Stimulated activated CD8-positive, alpha-beta memory T cell treated with anti-CD3 and anti-CD28 coated beads, Interleukin-4, amount 100 ng/mL, for 48 hours (primary cell): ENCODE measurements around the gene UBQLN4.
"Not testable (repeated sequence)": the region's sequence is repeated elsewhere in the genome, so short reads cannot be mapped to it uniquely, and the experiment has no call there.

Experiments used
- DNase-seq: peaks from one replicate; pipeline ENCODE4 v3.0.0-alpha.2; 2020

UBQLN4 gene

DNA sequence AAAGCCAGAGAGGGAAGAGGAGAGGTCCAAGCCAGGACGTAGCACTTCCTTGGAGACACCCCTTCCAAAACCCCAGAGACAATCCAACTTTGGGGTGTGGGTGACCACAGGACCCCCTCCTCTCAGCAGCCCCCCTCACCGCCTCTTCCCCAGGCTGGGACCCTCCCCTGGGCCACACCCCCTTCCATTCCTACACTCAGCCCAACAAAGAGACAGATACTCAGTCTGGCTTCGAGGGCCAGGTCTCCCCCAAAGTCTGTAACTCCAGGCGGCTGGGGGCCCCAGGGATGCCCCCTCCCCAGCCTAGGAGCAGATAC is 27.2 kb upstream of the UBQLN4 start:
- no peak for DNase-seq

DNA sequence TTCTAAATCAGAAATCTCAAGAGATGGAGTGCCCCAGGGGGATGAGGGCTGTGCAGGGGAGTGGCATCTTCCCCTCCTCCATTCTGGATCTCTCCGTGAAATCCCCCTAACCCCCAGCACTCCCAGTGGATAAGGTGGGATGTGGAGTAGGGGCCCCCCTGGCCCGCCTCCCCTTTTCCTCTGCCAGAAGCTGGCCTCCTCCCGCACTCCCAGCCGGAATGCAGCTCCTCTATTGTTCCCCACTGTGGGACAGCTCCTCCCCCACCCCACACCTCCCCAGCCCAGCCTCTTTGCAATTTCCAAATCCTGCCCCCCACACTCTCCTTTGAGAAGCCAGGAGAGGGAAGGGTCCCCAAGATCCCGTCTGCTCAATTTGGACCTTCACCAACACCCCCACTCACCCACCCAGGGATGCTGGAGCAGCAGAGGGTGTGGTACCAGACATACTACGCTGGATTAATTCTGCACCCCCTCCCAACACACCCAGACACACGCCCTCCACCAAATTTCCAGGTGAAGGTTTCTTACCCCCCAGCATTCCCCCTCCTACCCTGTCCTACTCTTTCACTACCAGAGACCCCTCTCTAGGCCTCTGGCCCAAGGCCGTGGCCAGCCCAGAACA is 26.8 kb upstream of the UBQLN4 start:
- DNase-seq: no peak

DNA sequence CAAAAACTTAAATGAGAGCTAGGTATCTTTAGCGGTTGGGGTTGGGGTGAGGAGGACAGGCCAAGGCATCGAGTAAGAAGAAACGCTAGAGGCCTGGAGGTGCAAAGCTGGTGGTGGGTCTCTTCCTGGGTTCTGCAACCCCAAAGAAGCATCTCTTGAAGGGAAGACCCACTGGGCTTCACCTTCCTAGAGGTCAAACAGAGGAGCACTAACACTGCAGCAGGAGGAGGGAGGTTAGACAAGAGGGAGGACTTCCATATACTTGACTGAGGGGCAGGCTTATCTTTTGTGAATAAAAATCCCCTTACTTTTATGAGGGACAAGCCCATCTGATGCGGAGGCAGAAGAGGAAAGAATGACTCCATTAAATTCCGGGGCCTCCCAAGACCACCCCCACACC is 26.2 kb upstream of the UBQLN4 start:
- no peak for DNase-seq

DNA sequence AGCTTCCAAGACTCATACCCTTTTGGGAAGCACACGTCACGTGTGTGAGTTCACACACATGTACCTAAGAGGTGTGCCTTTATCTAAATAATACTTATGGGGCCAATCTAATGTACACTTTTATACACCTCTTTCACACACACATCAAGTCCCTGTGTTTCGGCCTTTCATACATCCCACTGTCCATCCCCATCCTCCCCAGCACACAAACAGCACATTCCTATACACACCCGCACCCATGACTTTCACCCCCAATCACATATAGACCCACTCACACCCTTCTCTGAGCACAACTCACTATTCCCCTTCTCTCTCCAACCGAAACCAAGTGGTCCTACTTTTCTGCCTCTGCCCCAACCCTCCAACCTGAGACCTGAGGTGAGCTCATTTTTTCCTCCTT is 25.1 kb upstream of the UBQLN4 start:
- no peak for DNase-seq

DNA sequence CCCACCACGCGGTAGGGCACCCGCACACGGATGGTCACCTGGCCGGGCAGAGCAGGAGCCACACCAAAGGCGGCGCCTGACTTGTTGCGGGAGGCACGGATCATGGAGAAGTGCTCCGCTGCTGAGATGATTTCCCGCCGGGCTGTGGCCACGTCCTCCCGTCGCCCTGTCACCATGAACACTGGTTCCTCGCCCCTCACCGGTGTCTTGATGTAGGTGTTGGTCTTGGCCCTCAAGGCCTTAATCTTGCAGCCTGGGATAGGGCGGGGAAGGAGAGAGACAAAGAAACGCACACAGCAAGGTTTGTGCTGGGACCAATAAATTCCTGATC is 23.8 kb upstream of the UBQLN4 start:
- no peak for DNase-seq

DNA sequence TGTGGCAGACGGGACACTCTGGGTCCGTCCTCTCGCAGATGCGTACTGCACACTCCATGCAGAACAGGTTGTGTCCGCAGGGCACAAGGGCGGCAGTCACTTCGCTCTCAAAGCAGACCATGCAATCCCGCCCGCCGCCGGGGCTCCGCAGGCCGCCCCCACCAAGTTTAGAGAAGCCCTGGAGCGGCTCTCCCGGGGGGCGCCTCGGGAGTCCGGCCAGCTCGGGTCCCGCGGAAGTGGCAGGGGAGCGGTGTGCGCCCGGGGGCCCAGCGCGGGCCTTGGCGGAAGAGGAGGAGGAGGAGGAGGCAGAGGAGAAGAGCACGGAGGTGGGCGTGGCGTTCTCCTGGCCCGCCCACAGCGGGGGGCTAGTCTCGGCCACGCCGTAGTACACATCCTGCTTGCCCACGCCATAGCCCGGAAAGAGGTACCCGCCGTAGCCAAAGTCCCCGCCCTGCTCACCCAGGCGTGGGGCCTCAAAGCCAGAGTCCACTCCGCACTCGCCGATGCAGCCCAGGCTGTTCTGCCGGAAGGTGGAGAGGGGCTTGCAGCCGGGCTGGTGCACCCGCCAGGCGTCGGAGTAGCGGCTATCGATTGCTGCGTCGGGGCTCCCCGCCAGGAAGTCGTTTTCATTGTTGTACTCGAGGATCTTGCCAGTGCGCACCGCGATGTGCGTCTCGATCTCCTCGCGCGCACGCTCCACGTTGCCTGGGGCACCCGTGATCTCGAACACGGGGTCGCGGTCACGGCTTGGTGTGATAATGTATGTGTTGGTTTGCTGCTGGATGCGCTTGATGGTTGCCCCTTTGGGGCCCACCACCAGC is 23.2 kb upstream of the UBQLN4 start:
- DNase-seq: peak; percentile 47

DNA sequence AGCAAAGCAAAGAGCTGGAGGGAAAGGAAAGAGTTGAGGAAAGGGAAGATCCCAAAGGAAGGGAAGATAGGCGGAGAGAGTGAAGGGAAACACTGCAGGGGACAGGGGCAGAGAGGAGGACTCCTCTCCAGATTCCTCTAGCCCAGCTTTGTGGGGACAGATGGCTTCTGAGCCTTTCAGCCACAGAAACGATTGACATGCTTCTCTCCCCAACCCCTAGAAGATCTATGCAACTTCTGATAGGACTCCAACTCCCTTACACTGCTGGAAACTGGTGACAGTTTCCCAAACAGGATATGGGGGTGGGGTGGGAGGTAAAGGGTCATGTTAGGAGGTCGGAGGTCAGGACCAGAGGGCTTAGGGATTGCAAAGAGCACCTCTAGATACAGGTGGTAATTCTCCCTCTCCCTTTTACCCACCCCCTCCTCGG is 22.2 kb upstream of the UBQLN4 start:
- no peak for DNase-seq

DNA sequence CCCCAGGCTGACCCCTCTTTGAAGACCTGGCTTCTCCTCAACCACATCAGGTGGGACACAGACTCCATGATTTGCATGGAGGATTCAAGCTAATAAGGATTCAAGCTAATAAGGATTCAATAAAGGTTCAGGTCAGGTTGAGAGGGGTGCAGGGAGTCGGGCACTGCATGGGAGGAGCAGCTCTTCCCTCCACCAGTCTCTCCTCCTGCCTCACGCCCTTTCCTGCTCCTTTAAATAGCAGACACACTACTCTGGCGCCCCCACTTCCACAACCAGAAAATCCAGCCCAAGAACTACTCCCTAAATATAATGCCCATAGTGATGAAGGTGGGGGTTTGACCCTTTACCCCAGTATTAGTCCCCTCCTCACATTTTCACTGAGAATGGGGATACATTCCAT is 21.6 kb upstream of the UBQLN4 start:
- no peak for DNase-seq

DNA sequence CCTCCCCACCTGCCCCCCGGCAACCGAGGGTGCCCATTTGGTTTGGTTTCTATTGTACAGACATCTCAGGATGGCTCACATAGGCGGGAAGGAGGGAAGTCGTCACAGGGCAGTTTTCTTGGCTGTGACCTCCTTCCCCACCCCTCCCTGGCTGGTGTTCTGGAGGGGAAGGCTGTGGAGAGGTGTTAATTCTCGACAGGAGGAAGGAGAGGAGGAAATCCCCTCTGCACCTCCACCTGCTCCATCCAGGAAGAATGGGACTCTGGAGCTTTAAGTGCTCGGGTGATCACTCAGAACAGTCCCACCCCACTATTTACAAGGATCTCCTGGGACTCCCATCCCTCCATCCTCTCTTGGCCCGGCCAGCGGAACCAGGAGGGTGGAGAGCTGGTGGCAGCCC is 21.1 kb upstream of the UBQLN4 start:
- no peak for DNase-seq

DNA sequence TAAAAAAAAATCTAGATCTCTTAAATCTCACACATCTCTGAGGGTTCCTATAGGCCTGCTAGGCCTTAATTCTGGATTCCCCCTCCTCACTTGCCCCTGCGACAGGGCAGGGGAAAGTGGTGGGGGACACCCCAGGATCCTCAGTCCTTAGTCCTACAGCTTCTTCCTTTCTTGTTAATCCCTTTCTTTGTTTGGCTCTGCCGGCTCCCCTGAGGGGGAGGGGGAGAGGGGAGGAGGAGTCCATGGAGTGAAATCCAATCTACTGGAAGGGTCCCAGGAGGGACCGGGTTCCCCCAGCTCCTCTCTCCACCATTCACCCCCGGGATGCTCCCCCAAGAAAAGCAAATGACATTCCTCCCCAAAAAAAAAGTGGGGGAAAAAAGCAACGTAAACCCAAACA is 20.1 kb upstream of the UBQLN4 start:
- DNase-seq: no peak

DNA sequence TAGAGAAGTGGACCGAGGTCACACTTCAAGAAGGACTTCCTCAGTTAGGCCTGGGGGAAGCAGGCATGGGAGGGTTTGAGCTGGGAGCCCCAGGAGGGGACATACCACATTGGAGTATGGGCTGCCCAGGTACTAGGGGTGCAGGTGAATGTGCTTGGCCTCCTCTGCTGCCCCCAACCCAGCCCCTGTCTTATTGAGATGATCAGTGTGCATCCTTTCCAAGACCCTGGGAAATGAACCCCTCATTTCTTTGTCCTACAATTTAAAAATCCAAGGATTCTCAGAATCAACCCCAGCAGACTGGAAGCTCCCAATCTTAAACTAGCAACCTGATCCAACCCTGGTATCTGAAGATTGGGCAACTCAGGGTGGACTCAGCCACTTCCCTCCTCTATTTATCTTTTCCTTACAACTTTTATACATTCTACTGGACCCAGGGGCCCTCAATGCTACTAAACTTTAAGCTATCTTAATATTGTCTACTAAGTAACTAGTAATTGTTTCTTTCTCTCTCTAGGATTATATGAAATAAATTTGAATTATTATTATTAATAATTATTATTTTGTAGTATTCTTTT is 19.6 kb upstream of the UBQLN4 start:
- DNase-seq: no peak

DNA sequence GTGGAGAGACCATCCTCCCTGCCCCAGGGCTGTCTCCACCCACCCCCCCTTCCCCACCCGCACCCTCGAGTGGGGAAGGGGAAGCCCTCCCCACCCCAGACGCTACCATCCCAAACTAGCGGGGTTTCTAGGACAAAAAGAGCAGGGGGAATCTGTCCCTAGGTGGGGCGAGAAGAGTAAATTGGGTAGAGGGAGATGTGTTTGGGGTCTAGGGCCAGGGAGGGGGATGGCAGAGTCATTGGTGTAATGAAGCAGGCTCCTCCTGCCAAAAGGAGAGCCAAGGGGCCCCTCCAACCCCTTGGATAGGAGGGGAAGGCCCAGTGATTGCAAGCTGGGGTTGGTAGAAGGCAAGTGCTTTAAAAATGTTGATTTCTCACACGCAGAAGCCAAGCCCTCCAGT is 18.7 kb upstream of the UBQLN4 start:
- DNase-seq: no peak

DNA sequence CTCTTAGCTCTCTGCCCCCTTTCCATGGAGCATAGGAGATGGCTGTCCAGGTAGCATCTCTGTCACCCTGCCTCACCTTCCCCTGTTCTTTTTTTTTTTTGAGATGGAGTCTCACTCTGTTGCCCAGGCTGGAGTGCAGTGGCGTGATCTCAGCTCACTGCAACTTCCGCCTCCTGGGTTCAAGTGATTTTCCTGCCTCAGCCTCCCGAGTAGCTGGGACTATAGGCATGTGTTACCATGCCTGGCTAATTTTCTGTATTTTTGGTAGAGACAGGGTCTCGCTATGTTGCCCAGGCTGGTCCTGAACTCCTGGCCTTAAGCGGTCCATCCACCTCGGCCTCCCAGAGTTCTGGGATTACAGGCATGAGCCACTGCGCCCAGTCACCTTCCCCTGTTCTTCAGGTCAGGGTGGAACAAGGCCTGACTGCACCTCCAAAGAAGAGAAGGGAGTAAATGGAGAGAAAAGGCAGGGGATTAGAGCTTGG is 17.8 kb upstream of the UBQLN4 start:
- not testable (repeated sequence) for DNase-seq

DNA sequence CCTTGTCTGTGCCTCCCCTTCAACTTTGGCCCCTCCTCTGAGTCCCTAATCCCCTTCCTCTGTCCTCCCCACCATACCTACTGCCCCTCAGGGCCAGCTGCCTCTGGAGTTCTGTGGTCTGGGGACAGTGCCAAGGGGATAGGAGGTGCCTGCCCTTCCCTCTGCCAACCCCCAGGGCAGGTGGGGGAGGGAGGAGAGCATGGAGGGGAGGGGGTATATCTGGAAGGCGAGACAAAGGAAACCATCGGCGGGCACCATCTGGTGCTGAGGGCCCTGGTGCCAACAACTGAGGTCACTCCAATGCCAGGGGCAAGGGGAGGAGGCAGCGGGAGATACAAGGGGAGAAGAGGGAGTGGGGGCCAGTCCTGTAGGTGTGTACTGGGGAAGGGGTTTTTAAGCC is 16.9 kb upstream of the UBQLN4 start:
- DNase-seq: no peak

DNA sequence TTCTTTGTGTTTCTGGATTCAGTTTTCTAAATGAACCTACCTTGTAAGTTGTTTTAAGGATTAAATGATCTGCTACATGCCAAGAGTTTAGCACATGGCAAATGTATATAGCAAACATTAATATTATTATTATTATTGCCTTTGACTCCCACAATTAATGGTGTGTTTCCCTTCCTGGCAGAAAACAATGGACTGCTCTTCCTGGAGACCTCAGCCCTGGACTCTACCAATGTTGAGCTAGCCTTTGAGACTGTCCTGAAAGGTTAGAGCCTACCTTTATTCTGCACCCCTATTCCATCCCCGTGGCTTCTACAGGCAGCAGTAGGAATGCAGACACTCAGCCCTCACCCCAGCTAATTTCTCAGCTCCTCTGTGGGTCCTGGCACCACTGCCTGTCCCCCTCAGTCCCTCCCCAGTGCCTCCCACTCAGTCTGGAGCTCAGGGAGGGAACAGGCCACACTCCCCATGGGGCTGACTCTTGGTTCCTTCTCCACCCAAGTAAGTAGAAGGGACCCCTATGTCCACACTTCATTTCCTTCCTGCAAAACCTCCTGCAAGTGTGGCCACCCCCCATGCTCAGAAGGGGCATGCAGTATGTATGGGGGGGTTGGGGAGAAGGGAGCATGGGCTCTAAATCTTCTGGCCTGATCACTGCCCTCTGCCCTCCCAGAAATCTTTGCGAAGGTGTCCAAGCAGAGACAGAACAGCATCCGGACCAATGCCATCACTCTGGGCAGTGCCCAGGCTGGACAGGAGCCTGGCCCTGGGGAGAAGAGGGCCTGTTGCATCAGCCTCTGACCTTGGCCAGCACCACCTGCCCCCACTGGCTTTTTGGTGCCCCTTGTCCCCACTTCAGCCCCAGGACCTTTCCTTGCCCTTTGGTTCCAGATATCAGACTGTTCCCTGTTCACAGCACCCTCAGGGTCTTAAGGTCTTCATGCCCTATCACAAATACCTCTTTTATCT is 16.2 kb upstream of the UBQLN4 start:
- no peak for DNase-seq

DNA sequence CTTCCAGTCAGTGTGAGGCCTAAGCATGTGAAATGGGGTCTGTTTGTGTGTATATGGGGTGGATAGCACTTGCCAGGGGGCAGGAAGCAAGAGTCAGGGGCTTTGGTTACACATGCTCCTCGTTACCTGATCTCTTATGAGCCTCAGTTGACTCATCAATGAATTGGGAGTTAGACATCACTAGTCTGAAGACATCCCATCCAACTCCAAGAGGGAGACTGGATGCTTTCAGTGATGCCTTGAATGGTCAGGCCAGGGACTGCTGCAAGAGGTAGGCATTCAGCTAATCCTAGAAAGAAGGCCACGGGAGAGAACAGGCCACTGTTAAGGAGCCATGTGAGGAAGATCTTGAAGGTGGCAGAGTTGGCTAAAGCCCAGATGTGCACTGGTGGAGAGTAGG is 13.7 kb upstream of the UBQLN4 start:
- DNase-seq: no peak

DNA sequence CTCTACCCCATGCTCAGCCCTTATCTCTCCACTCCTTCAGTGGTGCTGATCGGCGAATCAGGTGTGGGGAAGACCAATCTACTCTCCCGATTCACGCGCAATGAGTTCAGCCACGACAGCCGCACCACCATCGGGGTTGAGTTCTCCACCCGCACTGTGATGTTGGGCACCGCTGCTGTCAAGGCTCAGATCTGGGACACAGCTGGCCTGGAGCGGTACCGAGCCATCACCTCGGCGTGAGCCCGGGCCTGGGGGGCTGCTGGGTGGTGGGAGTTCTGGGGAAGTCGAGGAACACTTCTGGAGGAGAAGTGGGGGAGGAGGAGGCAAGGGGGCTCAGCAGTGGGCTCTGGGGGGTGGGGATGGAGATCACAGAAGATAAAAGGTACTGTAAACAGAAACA is 12.3 kb upstream of the UBQLN4 start:
- no peak for DNase-seq

DNA sequence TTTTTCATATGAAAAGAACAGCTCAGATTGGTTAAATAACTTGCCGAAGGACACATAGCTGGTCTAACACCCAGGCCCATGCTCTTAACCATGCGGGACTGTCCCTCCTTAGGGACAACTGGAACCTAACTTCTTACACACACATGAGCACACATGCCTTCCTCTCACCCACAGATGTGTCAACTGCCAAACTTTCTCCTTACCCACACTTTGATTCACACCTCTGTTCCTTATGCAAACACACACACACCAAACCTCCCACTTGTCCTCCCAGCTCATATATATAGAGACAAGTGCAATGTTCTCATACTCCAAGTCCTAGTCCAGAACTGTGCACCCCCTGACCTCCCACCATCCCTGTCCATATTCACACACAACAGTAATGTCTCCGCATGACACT is 11.6 kb upstream of the UBQLN4 start:
- DNase-seq: no peak

DNA sequence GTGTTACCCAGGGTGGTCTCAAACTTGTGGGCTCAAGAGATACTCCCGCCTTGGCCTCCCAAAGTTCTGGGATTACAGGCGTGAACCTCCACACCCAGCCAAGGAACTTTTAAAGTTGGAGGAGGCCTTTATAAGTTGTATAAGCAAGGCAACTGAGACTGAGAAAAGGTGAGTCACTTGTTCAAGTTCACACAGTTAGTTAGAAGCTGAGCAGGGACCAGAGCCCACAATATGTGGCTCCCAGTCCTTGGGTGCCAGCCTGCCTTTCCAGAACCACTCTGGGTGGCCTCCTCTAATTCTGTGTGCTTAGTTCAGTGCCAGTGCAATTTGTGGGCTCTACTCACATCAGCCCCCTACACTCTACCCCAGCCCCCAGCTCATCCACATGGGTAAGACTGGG is 11.0 kb upstream of the UBQLN4 start:
- DNase-seq: no peak

DNA sequence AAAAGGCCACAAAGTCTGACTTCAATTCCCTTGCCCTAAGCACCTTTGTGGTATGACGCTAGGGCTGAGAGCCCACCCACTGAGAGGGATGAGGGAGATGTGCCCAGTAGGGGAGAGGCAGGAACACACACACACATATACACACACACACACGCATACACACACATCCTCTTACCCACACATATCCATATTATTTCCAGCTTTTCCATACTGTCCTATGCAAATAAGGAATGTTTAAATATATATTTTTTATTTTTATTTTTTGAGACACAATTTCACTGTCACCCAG is 10.3 kb upstream of the UBQLN4 start:
- DNase-seq: no peak

DNA sequence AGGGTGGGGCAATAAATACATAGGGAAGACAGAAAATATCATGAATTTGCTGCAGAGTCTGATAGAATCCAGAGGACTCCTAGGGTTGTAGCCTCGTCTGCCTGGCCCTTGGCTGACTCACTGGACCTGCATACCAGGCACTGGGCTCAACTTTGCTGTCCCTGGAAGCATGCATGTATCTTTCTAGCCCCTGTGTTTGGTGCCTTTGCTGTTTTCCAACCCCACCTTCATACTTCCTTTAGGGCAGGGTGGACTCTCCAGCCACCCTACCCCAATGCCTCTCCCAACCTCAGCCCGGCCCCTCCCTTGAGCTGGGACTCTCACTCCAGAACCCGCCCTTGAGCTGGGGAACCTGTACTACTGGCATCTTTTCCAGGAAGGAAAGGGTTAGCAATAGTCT is 8.6 kb upstream of the UBQLN4 start:
- no peak for DNase-seq

DNA sequence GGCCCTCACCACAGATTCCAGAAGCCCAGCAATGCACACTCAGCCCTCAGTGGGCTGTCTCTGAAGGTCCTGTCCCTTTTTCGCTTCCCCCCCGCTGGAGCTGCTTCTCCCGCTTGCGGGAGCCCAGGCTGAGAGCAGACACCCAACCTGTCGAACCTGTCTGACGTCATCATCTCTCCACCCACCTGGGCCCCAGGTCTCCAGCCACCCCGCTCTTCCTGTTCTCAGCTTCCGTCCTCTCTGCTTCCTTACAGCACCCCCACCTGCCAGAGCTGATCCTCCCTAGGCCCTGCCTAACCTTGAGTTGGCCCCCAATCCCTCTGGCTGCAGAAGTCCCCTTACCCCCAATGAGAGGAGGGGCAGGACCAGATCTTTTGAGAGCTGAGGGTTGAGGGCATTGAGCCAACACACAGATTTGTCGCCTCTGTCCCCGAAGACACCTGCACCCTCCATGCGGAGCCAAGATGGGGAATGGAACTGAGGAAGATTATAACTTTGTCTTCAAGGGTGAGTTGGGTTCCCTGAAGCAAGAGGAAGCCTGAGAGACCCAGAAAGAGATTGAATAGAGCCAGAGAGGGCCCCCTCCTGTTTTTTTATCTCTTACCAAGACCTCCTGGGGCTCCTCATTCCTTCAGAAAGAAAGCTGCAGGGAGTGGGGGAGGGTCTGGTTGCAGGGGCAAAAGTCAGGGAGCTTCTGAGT is 7.5 kb upstream of the UBQLN4 start, which contains the start of gene RAB25:
RAB25 (plus strand) TSS at position 224 of the 700 bp plus-strand sequence; CDS start at position 465, 241 bp downstream.
- no peak for DNase-seq

DNA sequence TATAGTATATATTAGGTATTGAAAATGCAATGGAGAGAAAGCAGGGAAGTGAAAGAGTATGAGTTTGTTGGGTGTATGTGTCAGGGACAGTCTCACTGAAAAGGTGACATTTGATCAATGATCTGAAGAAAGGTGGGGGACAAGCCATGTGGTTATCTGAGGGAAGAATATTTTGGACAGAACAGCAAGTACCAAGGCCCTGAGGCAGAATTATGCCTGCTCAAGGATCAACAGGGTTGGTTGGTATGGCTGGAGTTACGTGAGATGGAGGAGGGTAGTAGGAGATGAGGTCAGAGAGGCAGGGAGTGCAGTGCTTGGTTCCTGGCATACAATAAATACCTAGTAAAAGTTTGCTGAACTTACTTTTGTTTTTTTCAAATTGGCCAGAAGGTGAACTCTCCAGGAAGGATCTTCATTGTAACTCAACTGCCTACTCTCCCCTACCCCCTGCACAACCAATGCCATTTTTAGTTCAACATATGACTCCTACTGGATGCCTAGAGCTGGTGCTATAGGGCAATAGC is 2.8 kb upstream of the UBQLN4 start:
- DNase-seq: no peak
